ENCODE measurements around the gene HERPUD2. TPM values are rescaled to one million over a fixed set of nuclear protein-coding genes. Genes with fewer than 3 reads are reported as not detected.
"Not testable (repeated sequence)": the region's sequence is repeated elsewhere in the genome, so short reads cannot be mapped to it uniquely, and the experiment has no call there.

Gene HERPUD2
- polyA plus RNA-seq, 1 experiment = 53.0 TPM

DNA sequence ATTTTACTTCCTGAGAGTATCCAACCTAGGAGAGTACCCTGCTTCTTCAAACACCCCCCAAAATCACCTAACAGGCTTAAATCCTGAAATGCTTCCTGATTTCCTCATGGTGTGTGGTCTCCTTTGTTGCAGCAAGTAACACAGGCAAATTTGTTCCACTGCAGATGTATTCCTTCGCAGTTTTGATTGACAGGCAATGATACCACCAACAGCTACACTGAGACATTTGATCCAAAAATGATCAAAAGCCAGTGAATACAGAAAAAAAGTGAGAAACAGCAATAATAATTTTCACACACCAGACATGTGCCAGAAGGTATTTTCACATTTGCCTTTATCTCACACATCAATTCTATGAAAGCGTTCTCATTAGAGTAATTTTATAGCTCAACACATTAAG is 95.9 kb downstream of the HERPUD2 start:
- Histone ChIP-seq H3K4me3 (ENCODE audit: low read depth, low read length) (no peak overlapping the region), H3K27me3 (ENCODE audit: control insufficient read depth, insufficient read depth, low read length) (no peaks in the 10 kb centered on the region), H3K36me3 (ENCODE audit: control insufficient read depth, insufficient read depth, low read length) (no peaks in the 10 kb centered on the region)
- no peak for DNase-seq (ENCODE audit: low read depth)
- POLR2A ChIA-PET = no interaction called here
- CTCF ChIA-PET = interaction anchor here (1.0 kb wide), 1 partner anchor 18 kb away, joined by 3 read pairs; no protein-coding TSS in a partner anchor
- TF ChIP-seq, protein P1, sequence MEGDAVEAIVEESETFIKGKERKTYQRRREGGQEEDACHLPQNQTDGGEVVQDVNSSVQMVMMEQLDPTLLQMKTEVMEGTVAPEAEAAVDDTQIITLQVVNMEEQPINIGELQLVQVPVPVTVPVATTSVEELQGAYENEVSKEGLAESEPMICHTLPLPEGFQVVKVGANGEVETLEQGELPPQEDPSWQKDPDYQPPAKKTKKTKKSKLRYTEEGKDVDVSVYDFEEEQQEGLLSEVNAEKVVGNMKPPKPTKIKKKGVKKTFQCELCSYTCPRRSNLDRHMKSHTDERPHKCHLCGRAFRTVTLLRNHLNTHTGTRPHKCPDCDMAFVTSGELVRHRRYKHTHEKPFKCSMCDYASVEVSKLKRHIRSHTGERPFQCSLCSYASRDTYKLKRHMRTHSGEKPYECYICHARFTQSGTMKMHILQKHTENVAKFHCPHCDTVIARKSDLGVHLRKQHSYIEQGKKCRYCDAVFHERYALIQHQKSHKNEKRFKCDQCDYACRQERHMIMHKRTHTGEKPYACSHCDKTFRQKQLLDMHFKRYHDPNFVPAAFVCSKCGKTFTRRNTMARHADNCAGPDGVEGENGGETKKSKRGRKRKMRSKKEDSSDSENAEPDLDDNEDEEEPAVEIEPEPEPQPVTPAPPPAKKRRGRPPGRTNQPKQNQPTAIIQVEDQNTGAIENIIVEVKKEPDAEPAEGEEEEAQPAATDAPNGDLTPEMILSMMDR (IDR thresholded peaks at IDR 0.05; ENCODE audit: insufficient read depth, low read depth, low read length) = no peak

- no peak for DNase-seq (ENCODE audit: low read depth)
- ChIA-PET CTCF (interaction anchor here (0.9 to 3.0 kb wide), 3 partner anchors 10 to 28 kb away, joined by 3 to 13 read pairs (median 3); no protein-coding TSS in a partner anchor), POLR2A (no interaction called here)
- TF ChIP-seq, protein P1 (IDR thresholded peaks at IDR 0.05; ENCODE audit: insufficient read depth, low read depth, low read length) = no peak
- Histone ChIP-seq H3K4me3 (ENCODE audit: low read depth, low read length) (no peak overlapping the region), H3K36me3 (ENCODE audit: control insufficient read depth, insufficient read depth, low read length) (no peaks in the 10 kb centered on the region), H3K27me3 (ENCODE audit: control insufficient read depth, insufficient read depth, low read length) (no peaks in the 10 kb centered on the region)
Measured at GRCh38 chr7:35596061-35596460, 98.9 kb downstream of the HERPUD2 start.

DNA sequence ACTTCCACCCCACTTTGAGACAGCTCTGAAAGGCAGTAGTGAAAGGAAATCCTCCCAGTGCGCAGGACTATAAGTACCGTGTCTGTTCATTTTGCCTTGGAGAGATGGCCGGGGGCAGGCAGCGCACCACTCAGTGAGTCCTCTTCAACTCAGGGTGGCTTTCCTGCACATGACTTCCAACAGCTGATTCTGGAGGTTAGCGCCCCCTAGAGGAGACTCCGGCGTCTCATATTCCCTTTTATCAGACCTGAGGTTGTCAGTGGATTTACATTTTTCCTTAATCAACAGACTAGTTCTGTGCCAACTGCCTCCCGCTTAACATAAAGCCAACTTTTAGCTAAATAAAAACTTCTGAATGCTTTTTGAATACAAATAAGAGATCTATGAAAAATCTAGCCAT is 101.0 kb downstream of the HERPUD2 start:
- no peak for DNase-seq (ENCODE audit: low read depth)
- ChIA-PET CTCF (interaction anchor here (0.7 to 1.8 kb wide), 2 partner anchors 12 to 13 kb away, joined by 3 to 4 read pairs; no protein-coding TSS in a partner anchor), POLR2A (no interaction called here)

DNA sequence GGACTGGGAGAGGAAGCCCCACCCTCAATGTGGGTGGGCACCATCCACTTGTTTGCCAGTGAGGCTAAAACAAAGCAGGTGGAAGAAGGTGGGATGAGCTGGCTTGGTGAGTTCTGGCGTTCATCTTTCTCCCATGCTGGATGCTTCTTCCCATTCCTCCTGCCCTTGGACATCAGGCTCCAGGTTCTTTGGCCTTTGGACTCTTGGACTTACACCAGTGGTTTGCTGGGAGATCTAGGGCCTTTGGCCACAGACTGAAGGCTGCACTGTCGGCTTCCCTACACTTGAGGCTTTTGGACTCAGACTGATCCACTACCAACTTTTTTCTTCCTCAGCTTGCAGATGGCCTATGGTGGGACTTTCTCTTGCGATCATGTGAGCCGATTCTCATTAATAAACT is 106.3 kb downstream of the HERPUD2 start:
- CTCF ChIA-PET = no interaction called here
- POLR2A ChIA-PET = no interaction called here
- TF ChIP-seq, protein P1 (IDR thresholded peaks at IDR 0.05; ENCODE audit: insufficient read depth, low read depth, low read length) = no peak

More for the DNA sequence above, 101.0 kb downstream of the HERPUD2 start:
- TF ChIP-seq, protein P1 (IDR thresholded peaks at IDR 0.05; ENCODE audit: insufficient read depth, low read depth, low read length) = peak; percentile 25; the same call in 1 of the 2 replicates
- Histone ChIP-seq H3K27me3 (ENCODE audit: control insufficient read depth, insufficient read depth, low read length) (no peaks in the 10 kb centered on the region), H3K36me3 (ENCODE audit: control insufficient read depth, insufficient read depth, low read length) (no peaks in the 10 kb centered on the region), H3K4me3 (ENCODE audit: low read depth, low read length) (no peak overlapping the region)

DNA sequence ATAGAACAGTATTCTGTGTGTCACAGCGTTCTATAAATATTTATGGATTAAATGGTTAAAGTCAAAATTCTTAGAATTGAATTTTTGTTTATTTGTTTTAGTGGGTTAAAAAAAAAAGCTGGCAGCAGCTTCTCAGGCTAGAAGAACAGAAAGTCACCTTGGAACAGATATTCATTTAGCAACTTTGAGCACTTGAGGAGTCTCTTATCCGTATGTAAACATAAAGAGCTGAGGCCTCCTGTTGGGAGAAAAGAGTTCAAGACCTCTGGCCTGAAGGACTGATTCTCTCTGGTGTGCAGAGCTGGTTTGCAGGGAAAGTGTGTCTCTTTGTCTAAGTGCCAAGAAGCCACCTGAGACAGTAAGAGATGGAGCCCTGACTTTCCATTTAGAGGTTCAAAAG is 109.9 kb downstream of the HERPUD2 start:
- CTCF ChIA-PET = interaction anchor here (0.7 kb wide), 1 partner anchor 534 kb away, joined by 3 read pairs; no protein-coding TSS in a partner anchor
- Histone ChIP-seq H3K27me3 (ENCODE audit: control insufficient read depth, insufficient read depth, low read length) (0 out of 2 replicates have a peak, but pooled peaks cover 2% of the 10 kb centered on the region), H3K36me3 (ENCODE audit: control insufficient read depth, insufficient read depth, low read length) (no peaks in the 10 kb centered on the region), H3K4me3 (ENCODE audit: low read depth, low read length) (no peak overlapping the region)
- TF ChIP-seq, protein P1 (IDR thresholded peaks at IDR 0.05; ENCODE audit: insufficient read depth, low read depth, low read length) = no peak
- POLR2A ChIA-PET = no interaction called here
- DNase-seq (ENCODE audit: low read depth) = no peak

More for the DNA sequence above, 106.3 kb downstream of the HERPUD2 start:
- Histone ChIP-seq H3K36me3 (ENCODE audit: control insufficient read depth, insufficient read depth, low read length) (no peaks in the 10 kb centered on the region), H3K4me3 (ENCODE audit: low read depth, low read length) (no peak overlapping the region), H3K27me3 (ENCODE audit: control insufficient read depth, insufficient read depth, low read length) (0 out of 2 replicates have a peak, but pooled peaks cover 2% of the 10 kb centered on the region)
- no peak for DNase-seq (ENCODE audit: low read depth)

DNA sequence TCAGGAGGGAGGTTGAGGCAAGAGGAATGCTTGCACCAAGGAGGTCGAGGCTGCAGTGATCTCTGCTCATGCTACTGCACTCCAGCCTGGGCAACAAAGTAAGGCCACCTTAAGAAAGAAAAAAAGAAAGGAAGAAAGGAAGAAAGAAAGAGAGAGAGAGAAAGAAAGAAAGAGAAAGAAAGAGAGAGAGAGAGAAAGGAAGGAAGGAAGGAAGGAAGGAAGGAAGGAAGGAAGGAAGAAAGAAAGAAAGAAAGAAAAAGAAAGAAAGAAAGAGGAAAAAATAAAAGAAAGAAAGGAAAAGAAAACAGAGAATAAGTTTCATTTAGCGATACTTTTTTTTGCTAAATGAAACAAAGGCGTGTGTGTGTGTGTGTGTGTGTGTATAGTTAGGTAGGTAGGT is 110.4 kb downstream of the HERPUD2 start:
- H3K36me3 ChIP-seq (ENCODE audit: control insufficient read depth, insufficient read depth, low read length); H3K27me3 ChIP-seq (ENCODE audit: control insufficient read depth, insufficient read depth, low read length); H3K4me3 ChIP-seq (ENCODE audit: low read depth, low read length); DNase-seq (ENCODE audit: low read depth); CTCF ChIA-PET; POLR2A ChIA-PET: not testable (repeated sequence)
